Aorta (tissue), 5 donors: ENCODE results near the gene VSIG2. TPM values are rescaled to one million over a fixed set of nuclear protein-coding genes. Genes with fewer than 3 reads are reported as not detected.

Experiments
- ATAC-seq: fragments of 200-7000 bp; cut with Tn5 transposase; one replicate; pipeline ENCODE4 v1.9.1; 2022; ENCODE audit warnings: moderate library complexity; ENCODE audit not compliant: low FRiP score
- DNase-seq, 2 donors: peaks; one replicate each; pipeline ENCODE4 v3.0.0-alpha.2; 2020
- H3K27ac ChIP-seq, 2 donors: one replicate each; pipeline ENCODE4 v1.5.1; 2013; ENCODE audit warnings: low read length in 2 of 2, mild to moderate bottlenecking in 2 of 2, moderate library complexity in 2 of 2, control low read depth in 1 of 2, inconsistent platforms in 1 of 2, low read depth in 1 of 2
- H3K27me3 ChIP-seq, 2 donors: one replicate each; pipeline ENCODE4 v1.6.1; 2013; ENCODE audit warnings: control low read depth in 1 of 2, low read length in 1 of 2, mild to moderate bottlenecking in 1 of 2, moderate library complexity in 1 of 2; ENCODE audit not compliant: insufficient read depth in 2 of 2, control insufficient read depth in 1 of 2
- H3K36me3 ChIP-seq, 2 donors: one replicate each; pipeline ENCODE4 v1.6.1; 2013; ENCODE audit warnings: control low read depth in 1 of 2, low read length in 1 of 2, mild to moderate bottlenecking in 1 of 2; ENCODE audit not compliant: insufficient read depth in 2 of 2, control insufficient read depth in 1 of 2
- H3K4me1 ChIP-seq, 2 donors: one replicate each; pipeline ENCODE4 v1.6.1; 2013; ENCODE audit warnings: low read length in 2 of 2, control low read depth in 1 of 2, mild to moderate bottlenecking in 1 of 2, moderate library complexity in 1 of 2; ENCODE audit not compliant: insufficient read depth in 2 of 2, control insufficient read depth in 1 of 2
- H3K4me3 ChIP-seq, 2 donors: one replicate each; pipeline ENCODE4 v1.5.1; 2013; ENCODE audit warnings: low read length in 2 of 2, control low read depth in 1 of 2, mild to moderate bottlenecking in 1 of 2
- H3K9me3 ChIP-seq: one replicate; pipeline ENCODE4 v1.6.1; 2013; ENCODE audit warnings: mild to moderate bottlenecking, low read length; ENCODE audit not compliant: control insufficient read depth
- WGBS, 2 donors: extraction: QIAGEN DNeasy Blood & Tissue Kit; methylation state at CpG; one replicate each; pipeline ENCODE4 v1.1.7; 2013; 5-methylcytosine and 5-hydroxymethylcytosine counted together
- intact Hi-C, 2 donors: fragments of 100-400 bp; cut with DNase I; formaldehyde crosslinking; loops; one replicate each; pipeline versions ENCODE4 v1.14.2 to v1.15.0; 2022
- polyA plus RNA-seq, 2 donors: library from polyadenylated mRNA; stranded (reverse); fragments of 200-250 nt; gene quantifications; one replicate each; pipeline ENCODE4 v1.2.3, GENCODE V29; 2013
- total RNA-seq, 2 donors: library from RNA; stranded (reverse); fragmentation: NEBNext Ultra II Directional; extraction: Animal tissue kit (Norgen Biotek cat#: 25700); gene quantifications; one replicate each; pipeline ENCODE4 v1.2.1, GENCODE V29; 2021
- donor health status: healthy with polysubstance abuse.
- donor health status: Bipolar disorder and iron deficiency.
- donor health status: DM: no; HTN: no; CAD: no.
- donor health status: DM: no; HTN: no; CAD: no.
- donor health status: DM: yes; HTN: yes; CAD: no.

VSIG2 gene
- total and polyA plus RNA-seq, 4 donors, result 1.9 to 6.9 (median 3.5) TPM

DNA sequence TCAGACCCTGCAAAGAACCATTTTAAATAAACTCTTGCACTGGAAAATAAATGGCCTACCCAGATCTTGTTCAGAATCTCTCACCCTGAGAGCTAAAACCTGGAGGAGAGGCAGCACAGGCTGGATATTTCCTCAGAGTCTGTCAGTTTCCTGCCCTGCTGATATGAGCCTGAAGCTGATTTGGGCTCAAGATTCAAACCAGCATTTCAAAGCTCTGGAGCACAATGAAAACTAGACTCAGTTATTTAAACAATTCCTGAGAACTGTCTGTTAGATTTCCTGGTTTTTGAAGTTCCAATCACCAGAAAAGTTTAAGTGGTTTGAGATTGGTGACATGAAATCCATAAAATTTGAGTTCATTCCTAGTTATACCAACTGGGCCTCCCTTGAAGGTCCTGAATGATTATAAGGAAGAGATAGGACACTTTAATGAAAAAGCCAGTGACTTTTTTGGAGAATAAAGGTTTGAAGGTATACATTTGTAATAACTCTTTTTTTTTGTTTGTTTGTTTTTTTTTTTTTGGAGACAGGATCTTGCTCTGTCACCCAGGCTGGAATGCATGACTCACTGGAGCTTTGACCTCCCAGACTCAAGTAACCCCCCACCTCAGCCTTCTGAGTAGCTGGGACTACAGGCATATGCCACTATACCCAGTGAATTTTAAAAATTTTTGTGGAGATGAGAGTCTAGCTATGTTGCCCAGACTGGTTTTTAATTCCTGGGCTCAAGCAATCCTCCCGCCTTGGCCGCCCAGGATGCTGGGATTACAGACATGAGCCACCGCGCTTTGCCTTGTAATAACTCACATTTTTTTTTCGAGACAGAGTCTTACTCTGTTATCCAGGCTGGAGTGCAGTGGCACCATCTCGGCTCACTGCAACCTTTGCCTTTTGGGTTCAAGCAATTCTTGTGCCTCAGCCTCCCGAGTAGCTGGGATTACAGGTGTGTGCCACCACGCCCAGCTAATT is 18.0 kb upstream of the VSIG2 start:
- Histone ChIP-seq H3K4me1 (no peaks in the 10 kb centered on the region), H3K27ac (peak overlapping the region in 1 of 2 donors; percentile 57), H3K36me3 (peaks cover 2 to 9% of the 10 kb centered on the region in 2 donors), H3K27me3 (no peaks in the 10 kb centered on the region), H3K9me3 (no peaks in the 10 kb centered on the region), H3K4me3 (no peak overlapping the region)
- intact Hi-C loops, result loop anchor here in 1 of 2 donors (10.0 kb wide), 1 partner anchor 65 kb away; no protein-coding TSS in a partner anchor
- ATAC-seq (no peak), DNase-seq (no peak)
- WGBS, 2 donors, result 95 to 98% methylated on average over 8 of the region's 8 CpGs

- no peak for ATAC-seq
- H3K27ac ChIP-seq, result no peak overlapping the region
- intact Hi-C loops, result loop anchor here in 1 of 2 donors (10.0 kb wide), 1 partner anchor 66 kb away; no protein-coding TSS in a partner anchor
- no peak for DNase-seq
- peaks cover 2 to 9% of the 10 kb centered on the region in 2 donors for H3K36me3 ChIP-seq
- no peak overlapping the region for H3K4me3 ChIP-seq
- H3K4me1 ChIP-seq, result no peaks in the 10 kb centered on the region
- 81 to 83% methylated on average over 8 of the region's 8 CpGs for whole genome bisulfite sequencing, 2 donors
- H3K9me3 ChIP-seq, result no peaks in the 10 kb centered on the region
- H3K27me3 ChIP-seq, result no peaks in the 10 kb centered on the region
Measured at GRCh38 chr11:124768914-124769313, 16.9 kb upstream of the VSIG2 start.

- intact Hi-C loops, result loop anchor here in 1 of 2 donors (10.0 kb wide), 1 partner anchor 69 kb away; no protein-coding TSS in a partner anchor
- no peak for DNase-seq
- no peak overlapping the region for H3K4me3 ChIP-seq
- no peak for ATAC-seq
- H3K27me3 ChIP-seq, result no peaks in the 10 kb centered on the region
- peaks cover 2 to 9% of the 10 kb centered on the region in 2 donors for H3K36me3 ChIP-seq
- WGBS, 2 donors, result 93 to 94% methylated on average over 2 of the region's 2 CpGs
- H3K9me3 ChIP-seq, result no peaks in the 10 kb centered on the region
- H3K4me1 ChIP-seq, result no peaks in the 10 kb centered on the region
- no peak overlapping the region for H3K27ac ChIP-seq
Measured at GRCh38 chr11:124766156-124766555, 14.1 kb upstream of the VSIG2 start.

DNA sequence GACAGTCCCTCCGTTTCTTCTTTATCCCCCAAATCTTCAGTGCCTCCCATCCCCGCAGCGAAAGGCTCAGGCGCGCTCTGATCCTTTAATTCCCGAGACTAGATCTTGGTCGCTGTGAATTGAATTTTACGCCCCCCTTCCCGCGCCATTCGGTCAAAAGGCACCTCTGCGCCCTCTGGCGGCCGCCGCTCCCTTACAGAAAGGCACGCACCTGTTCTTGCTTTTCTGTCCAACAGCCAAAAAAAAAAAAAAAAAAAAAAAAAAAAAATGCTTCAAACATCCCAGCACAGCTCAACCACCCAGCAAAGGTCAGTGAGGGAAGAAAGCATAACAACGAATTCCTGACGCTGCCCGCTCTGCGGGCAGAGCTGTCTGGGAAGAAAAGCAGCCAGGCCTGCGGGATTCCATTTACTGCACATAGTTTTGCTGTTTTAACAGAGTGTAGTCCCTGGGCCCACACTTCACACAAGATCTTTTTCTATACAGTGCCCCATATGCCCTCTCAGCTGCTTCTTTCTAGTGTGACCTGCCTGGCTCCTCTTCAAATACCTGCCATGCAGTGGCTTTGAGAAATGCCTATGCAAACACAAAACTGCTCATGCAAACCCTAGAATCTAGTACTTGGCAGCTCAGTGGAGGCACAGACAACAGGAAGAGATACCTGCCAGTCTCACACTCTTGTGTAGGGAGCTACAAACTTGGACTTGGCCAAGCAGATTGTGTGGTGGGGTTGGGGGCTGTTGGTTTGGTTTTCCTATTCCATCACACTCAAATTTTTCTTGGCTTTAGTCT is 11.3 kb upstream of the VSIG2 start:
- no peaks in the 10 kb centered on the region for H3K4me1 ChIP-seq

GRCh38 chr11:124762624-124763155 is 10.6 kb upstream of the VSIG2 start:
- WGBS, 2 donors, result 1% methylated on average over 45 of the region's 45 CpGs

More for the DNA sequence above, 11.3 kb upstream of the VSIG2 start:
- Histone ChIP-seq H3K9me3 (no peaks in the 10 kb centered on the region), H3K27ac (peak overlapping the region in 1 of 2 donors; percentile 66), H3K27me3 (no peaks in the 10 kb centered on the region), H3K36me3 (peaks cover 2 to 9% of the 10 kb centered on the region in 2 donors), H3K4me3 (peak overlapping the region; percentile 57 to 68)
- 4 to 6% methylated on average over 21 of the region's 21 CpGs for WGBS, 2 donors
- ATAC-seq (peak; percentile 38), DNase-seq (peak; percentile 89 to 97)
- intact Hi-C loops, result loop anchor here (1.0 to 10.0 kb wide), 7 partner anchors 34 to 95 kb away; partner anchors contain the start of genes MSANTD2 (in 1 of the 2), SIAE (in 1 of the 2) and SPA17 (in 1 of the 2)

GRCh38 chr11:124762105-124762623 is 10.1 kb upstream of the VSIG2 start, which contains the start of gene ESAM:
ESAM (minus strand) TSS chr11:124762290; CDS start chr11:124762154, 136 bp downstream.
- intact Hi-C loops, result loop anchor here (2.0 to 10.0 kb wide), 5 partner anchors 35 to 93 kb away; partner anchors contain the start of gene MSANTD2 (in 1 of the 2)
- DNase-seq (peak; percentile 75 to 92), ATAC-seq (peak; percentile 74)
- H3K4me1 ChIP-seq, result no peaks in the 10 kb centered on the region
- no peaks in the 10 kb centered on the region for H3K9me3 ChIP-seq
- peak within 1 kb of the TSS; percentile 32 to 34 for H3K27ac ChIP-seq
- peak within 1 kb of the TSS; percentile 57 to 68 for H3K4me3 ChIP-seq
- H3K27me3 ChIP-seq, result no peaks in the 10 kb centered on the region
- WGBS, 2 donors, result 1% methylated on average over 53 to 55 of the region's 55 CpGs
- peaks cover 0 to 5% of the 10 kb centered on the region in 2 donors for H3K36me3 ChIP-seq

More at GRCh38 chr11:124762624-124763155, 10.6 kb upstream of the VSIG2 start:
- no peaks in the 10 kb centered on the region for H3K27me3 ChIP-seq
- H3K27ac ChIP-seq, result peak overlapping the region; percentile 19 to 30
- ATAC-seq (peak; percentile 0), DNase-seq (peak in 1 of 2 donors; percentile 77)
- H3K4me3 ChIP-seq, result peak overlapping the region; percentile 57 to 68
- H3K9me3 ChIP-seq, result no peaks in the 10 kb centered on the region
- H3K4me1 ChIP-seq, result no peaks in the 10 kb centered on the region
- intact Hi-C loops, result loop anchor here (1.0 to 10.0 kb wide), 7 partner anchors 35 to 94 kb away; partner anchors contain the start of genes MSANTD2 (in 1 of the 2), SIAE (in 1 of the 2) and SPA17 (in 1 of the 2)
- H3K36me3 ChIP-seq, result peaks cover 2 to 9% of the 10 kb centered on the region in 2 donors

- 25 to 27% methylated on average over 25 of the region's 25 CpGs for WGBS, 2 donors
Measured at GRCh38 chr11:124761301-124762104, 9.4 kb upstream of the VSIG2 start.

More at GRCh38 chr11:124761301-124762104, 9.4 kb upstream of the VSIG2 start:
- DNase-seq, result no peak
- Histone ChIP-seq H3K4me1 (no peaks in the 10 kb centered on the region), H3K4me3 (peak overlapping the region; percentile 57 to 68), H3K27me3 (no peaks in the 10 kb centered on the region), H3K36me3 (no peaks in the 10 kb centered on the region), H3K27ac (peak overlapping the region; percentile 32 to 34), H3K9me3 (no peaks in the 10 kb centered on the region)
- intact Hi-C loops, result loop anchor here (1.0 to 10.0 kb wide), 6 partner anchors 36 to 93 kb away; partner anchors contain the start of gene MSANTD2 (in 1 of the 2)
- ATAC-seq, result no peak
